ENCODE results near the gene IL17RC.

Gene IL17RC

DNA sequence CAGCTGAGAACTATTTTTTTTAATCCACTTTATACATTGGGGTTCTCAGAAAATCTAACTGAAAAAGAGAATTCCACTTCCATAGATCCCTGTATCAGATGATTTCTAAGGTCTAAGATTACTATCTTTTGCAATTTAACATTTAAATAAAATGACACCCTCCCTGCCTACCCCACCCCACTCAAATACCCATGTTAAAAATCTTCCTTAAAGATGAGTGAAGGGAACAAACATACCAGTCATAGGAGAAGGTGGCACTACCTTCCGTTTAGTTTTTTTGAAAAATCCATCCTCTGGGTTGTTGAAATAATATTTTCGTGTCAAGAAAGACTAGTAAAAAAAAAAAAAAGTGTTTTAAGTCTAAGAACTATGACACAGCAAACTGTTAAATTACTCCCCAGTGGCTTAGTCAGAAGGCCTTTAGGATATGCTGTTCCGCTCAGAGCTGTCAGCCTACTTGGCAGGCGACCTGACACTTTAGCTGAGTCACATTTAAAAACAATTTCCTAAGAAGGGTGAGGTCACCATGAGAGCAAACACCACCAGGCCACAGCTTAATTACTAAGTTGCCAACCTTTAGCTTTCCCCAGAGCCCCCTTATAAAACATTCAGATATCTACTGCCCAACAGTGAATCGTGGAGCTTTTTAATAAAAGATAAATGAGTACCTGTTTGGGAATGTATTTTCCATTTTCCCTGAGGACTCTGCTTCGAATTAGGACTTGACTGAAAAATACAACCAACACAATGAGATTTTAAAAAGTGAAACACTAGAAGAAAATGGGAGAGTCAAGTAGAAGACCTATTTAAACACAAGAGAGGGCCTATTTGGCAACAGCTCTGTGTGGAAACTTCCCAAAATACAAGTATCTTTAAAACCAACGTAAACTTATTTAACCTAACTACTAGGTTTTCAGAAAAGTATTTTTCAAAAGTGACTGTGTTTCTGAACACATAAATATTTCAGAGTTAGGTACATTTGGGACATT lies 60.1 kb downstream of the IL17RC start:
- Histone ChIP-seq H3K4me3 (replicated peaks; ENCODE audit: low read depth, low read length) (no peak overlapping the region), H3K27me3 (replicated peaks; ENCODE audit: control insufficient read depth, insufficient read depth, low read length) (no peaks in the 10 kb centered on the region), H3K36me3 (ENCODE audit: control insufficient read depth, insufficient read depth, low read length) (peaks cover 9% of the 10 kb centered on the region)
- DNase-seq (ENCODE audit: extremely low read depth, insufficient read length): no peak
- TF ChIP-seq, protein P1, sequence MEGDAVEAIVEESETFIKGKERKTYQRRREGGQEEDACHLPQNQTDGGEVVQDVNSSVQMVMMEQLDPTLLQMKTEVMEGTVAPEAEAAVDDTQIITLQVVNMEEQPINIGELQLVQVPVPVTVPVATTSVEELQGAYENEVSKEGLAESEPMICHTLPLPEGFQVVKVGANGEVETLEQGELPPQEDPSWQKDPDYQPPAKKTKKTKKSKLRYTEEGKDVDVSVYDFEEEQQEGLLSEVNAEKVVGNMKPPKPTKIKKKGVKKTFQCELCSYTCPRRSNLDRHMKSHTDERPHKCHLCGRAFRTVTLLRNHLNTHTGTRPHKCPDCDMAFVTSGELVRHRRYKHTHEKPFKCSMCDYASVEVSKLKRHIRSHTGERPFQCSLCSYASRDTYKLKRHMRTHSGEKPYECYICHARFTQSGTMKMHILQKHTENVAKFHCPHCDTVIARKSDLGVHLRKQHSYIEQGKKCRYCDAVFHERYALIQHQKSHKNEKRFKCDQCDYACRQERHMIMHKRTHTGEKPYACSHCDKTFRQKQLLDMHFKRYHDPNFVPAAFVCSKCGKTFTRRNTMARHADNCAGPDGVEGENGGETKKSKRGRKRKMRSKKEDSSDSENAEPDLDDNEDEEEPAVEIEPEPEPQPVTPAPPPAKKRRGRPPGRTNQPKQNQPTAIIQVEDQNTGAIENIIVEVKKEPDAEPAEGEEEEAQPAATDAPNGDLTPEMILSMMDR (IDR thresholded peaks at IDR 0.05; ENCODE audit: insufficient read depth, low read length, poor library complexity, severe bottlenecking): no peak

DNA sequence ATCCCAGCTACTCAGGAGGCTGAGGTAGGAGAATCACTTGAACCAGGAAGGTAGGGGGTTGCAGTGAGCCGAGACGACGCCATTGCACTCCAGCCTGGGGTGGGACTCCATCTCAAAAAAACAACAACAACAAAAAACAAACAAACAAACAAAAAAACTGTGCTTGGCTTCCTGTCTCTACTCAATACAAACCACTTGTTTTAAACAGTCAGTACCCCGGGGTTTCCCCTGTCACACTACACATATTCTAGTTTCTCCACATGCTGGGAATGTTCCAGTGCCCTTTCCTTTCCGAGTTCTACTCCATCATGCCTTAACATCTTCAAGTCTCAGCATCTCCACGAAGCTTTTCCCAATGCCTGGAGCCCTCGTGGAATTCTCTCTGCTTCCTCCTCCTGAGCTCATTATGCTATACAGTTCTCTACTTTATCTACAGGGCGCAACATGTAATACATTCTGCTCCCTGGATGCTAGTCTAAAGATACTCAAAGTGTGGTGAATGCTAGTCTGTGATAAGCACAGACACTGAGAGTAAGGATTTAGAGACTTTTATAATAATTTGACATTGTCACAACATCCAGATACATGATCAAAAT lies 61.9 kb downstream of the IL17RC start:
- peaks cover 11% of the 10 kb centered on the region for H3K36me3 ChIP-seq (ENCODE audit: control insufficient read depth, insufficient read depth, low read length)
- TF ChIP-seq, protein P1 (IDR thresholded peaks at IDR 0.05; ENCODE audit: insufficient read depth, low read length, poor library complexity, severe bottlenecking): no peak
- DNase-seq (ENCODE audit: extremely low read depth, insufficient read length): no peak
- no peaks in the 10 kb centered on the region for H3K27me3 ChIP-seq (replicated peaks; ENCODE audit: control insufficient read depth, insufficient read depth, low read length)
- H3K4me3 ChIP-seq (replicated peaks; ENCODE audit: low read depth, low read length): no peak overlapping the region

DNA sequence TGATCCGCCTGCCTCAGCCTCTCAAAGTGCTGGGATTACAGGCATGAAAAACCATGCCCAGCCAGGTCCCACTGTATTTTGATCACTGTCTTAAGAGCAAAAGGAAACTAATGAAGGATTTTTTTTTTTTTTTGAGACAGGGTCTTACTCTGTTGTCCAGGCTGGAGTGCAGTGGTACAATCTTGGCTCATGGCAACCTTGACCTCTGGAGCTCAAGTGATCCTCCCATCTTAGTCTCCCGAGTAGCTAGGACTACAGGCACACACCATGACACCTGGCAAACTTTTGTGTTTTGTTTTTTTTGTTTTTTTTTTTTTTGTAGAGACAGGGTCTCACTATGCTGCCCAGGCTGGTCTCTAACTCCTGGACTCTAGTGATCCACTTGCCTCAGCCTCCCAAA lies 63.4 kb downstream of the IL17RC start:
- H3K4me3 ChIP-seq (replicated peaks; ENCODE audit: low read depth, low read length): no peak overlapping the region
- TF ChIP-seq, protein P1 (IDR thresholded peaks at IDR 0.05; ENCODE audit: insufficient read depth, low read length, poor library complexity, severe bottlenecking): no peak
- H3K36me3 ChIP-seq (ENCODE audit: control insufficient read depth, insufficient read depth, low read length): peaks cover 8% of the 10 kb centered on the region
- no peaks in the 10 kb centered on the region for H3K27me3 ChIP-seq (replicated peaks; ENCODE audit: control insufficient read depth, insufficient read depth, low read length)
- DNase-seq (ENCODE audit: extremely low read depth, insufficient read length): no peak

All from GM06990 (cell line).